DND-41 (cell line): ENCODE results near the gene ABCC3.

Experiments
- ATAC-seq: fragments of 200-7000 bp; cut with Tn5 transposase; 3 replicates; pipeline ENCODE4 v1.9.1; 2021; ENCODE audit warnings: low read depth; ENCODE audit not compliant: insufficient read depth
- DNase-seq: peaks from one replicate; pipeline ENCODE4 v3.0.0-alpha.2; 2020
- H2AFZ ChIP-seq: 2 replicates; pipeline ENCODE4 v1.6.0; 2012; ENCODE audit warnings: low read depth, low read length
- H3K27ac ChIP-seq: 2 replicates; pipeline ENCODE4 v1.5.1; 2012; ENCODE audit warnings: low read length, inconsistent platforms
- H3K27me3 ChIP-seq: fragments of 200-600 bp; sonication (generic); 2 replicates; pipeline ENCODE4 v1.6.0; 2012; ENCODE audit warnings: low read length, mild to moderate bottlenecking, inconsistent platforms; ENCODE audit not compliant: insufficient read depth, poor library complexity
- H3K36me3 ChIP-seq: 2 replicates; pipeline ENCODE4 v1.5.1; 2012; ENCODE audit warnings: low read length, inconsistent platforms; ENCODE audit not compliant: insufficient read depth
- H3K4me1 ChIP-seq: 2 replicates; pipeline ENCODE4 v1.5.1; 2012; ENCODE audit warnings: mild to moderate bottlenecking, low read length; ENCODE audit not compliant: insufficient read depth
- H3K4me2 ChIP-seq: 2 replicates; pipeline ENCODE4 v1.6.0; 2012; ENCODE audit warnings: mild to moderate bottlenecking, moderate library complexity, low read length, inconsistent platforms; ENCODE audit not compliant: insufficient read depth
- H3K4me3 ChIP-seq, 2 experiments: fragments of 200-600 bp in 1 of 2; shearing (Covaris generic) in 1 of 2; 2 replicates each; pipeline ENCODE4 v1.5.1; 2012 to 2016; ENCODE audit warnings: inconsistent platforms in 2 of 2, low read length in 2 of 2, mild to moderate bottlenecking in 2 of 2, low read depth in 1 of 2, moderate library complexity in 1 of 2
- H3K79me2 ChIP-seq: 2 replicates; pipeline ENCODE4 v1.6.0; 2012; ENCODE audit warnings: low read length, inconsistent platforms; ENCODE audit not compliant: insufficient read depth
- H3K9ac ChIP-seq: 2 replicates; pipeline ENCODE4 v1.6.0; 2012; ENCODE audit warnings: low read depth, mild to moderate bottlenecking, inconsistent platforms, low read length, moderate library complexity
- H3K9me3 ChIP-seq: 2 replicates; pipeline ENCODE4 v1.5.1; 2012; ENCODE audit warnings: low read length, moderate library complexity, mild to moderate bottlenecking, inconsistent platforms; ENCODE audit not compliant: insufficient read depth, severe bottlenecking
- H4K20me1 ChIP-seq: 2 replicates; pipeline ENCODE4 v1.6.0; 2012; ENCODE audit warnings: low read length; ENCODE audit not compliant: insufficient read depth
- CTCF ChIP-seq: IDR thresholded peaks from 2 replicates; pipeline ENCODE4 v1.5.1; 2012; ENCODE audit warnings: borderline replicate concordance, low read length, moderate library complexity, mild to moderate bottlenecking; ENCODE audit not compliant: poor library complexity, severe bottlenecking; ENCODE audit errors: extremely low read depth
- EZH2 ChIP-seq: IDR thresholded peaks from 3 replicates; pipeline ENCODE4 v1.6.1; 2012; ENCODE audit warnings: borderline replicate concordance, low read depth, mild to moderate bottlenecking, moderate library complexity, low read length, inconsistent platforms; ENCODE audit not compliant: severe bottlenecking

The ABCC3 gene

GRCh38 chr17:50668025-50668837 is 33.5 kb downstream of the ABCC3 start:
- Histone ChIP-seq H4K20me1 (no peaks in the 10 kb centered on the region), H3K9me3 (no peaks in the 10 kb centered on the region), H3K4me3 (no peak overlapping the region), H3K4me2 (no peak overlapping the region), H3K9ac (no peak overlapping the region), H2AFZ (no peak overlapping the region), H3K27me3 (no peaks in the 10 kb centered on the region), H3K36me3 (no peaks in the 10 kb centered on the region), H3K4me1 (no peaks in the 10 kb centered on the region), H3K79me2 (no peaks in the 10 kb centered on the region), H3K27ac (no peak overlapping the region)
- no peak for DNase-seq
- no peak for TF ChIP-seq CTCF
- ATAC-seq: no peak

- Histone ChIP-seq H3K4me1 (no peaks in the 10 kb centered on the region), H3K27ac (no peak overlapping the region), H3K4me3 (no peak overlapping the region), H3K79me2 (no peaks in the 10 kb centered on the region), H4K20me1 (no peaks in the 10 kb centered on the region), H3K4me2 (no peak overlapping the region), H3K9me3 (no peaks in the 10 kb centered on the region), H2AFZ (no peak overlapping the region), H3K27me3 (no peaks in the 10 kb centered on the region), H3K36me3 (no peaks in the 10 kb centered on the region), H3K9ac (no peak overlapping the region)
- ATAC-seq (no peak), DNase-seq (no peak)
- no peak for TF ChIP-seq EZH2
- TF ChIP-seq CTCF: no peak
Measured at GRCh38 chr17:50668838-50669581, 34.3 kb downstream of the ABCC3 start.

GRCh38 chr17:50672071-50672470 is 37.4 kb downstream of the ABCC3 start:
- no peaks in the 10 kb centered on the region for H3K4me1 ChIP-seq
- no peaks in the 10 kb centered on the region for H3K79me2 ChIP-seq
- H3K9me3 ChIP-seq: no peaks in the 10 kb centered on the region
- H3K4me3 ChIP-seq: no peak overlapping the region
- H3K36me3 ChIP-seq: no peaks in the 10 kb centered on the region
- DNase-seq (no peak), ATAC-seq (no peak)
- no peak overlapping the region for H2AFZ ChIP-seq
- no peaks in the 10 kb centered on the region for H4K20me1 ChIP-seq
- H3K27ac ChIP-seq: no peak overlapping the region
- H3K9ac ChIP-seq: no peak overlapping the region
- no peaks in the 10 kb centered on the region for H3K27me3 ChIP-seq
- no peak overlapping the region for H3K4me2 ChIP-seq
- TF ChIP-seq CTCF: no peak
- no peak for TF ChIP-seq EZH2
